GM19025 (cell line): ENCODE measurements around the gene QRICH1.

ENCODE experiments used
- ATAC-seq: cut with Tn5 transposase; IDR thresholded peaks from one replicate; pipeline ENCODE4 v1.9.1; 2021; ENCODE audit warnings: mild to moderate bottlenecking, low read depth, moderate library complexity; ENCODE audit not compliant: unreplicated experiment

Gene QRICH1, protein sequence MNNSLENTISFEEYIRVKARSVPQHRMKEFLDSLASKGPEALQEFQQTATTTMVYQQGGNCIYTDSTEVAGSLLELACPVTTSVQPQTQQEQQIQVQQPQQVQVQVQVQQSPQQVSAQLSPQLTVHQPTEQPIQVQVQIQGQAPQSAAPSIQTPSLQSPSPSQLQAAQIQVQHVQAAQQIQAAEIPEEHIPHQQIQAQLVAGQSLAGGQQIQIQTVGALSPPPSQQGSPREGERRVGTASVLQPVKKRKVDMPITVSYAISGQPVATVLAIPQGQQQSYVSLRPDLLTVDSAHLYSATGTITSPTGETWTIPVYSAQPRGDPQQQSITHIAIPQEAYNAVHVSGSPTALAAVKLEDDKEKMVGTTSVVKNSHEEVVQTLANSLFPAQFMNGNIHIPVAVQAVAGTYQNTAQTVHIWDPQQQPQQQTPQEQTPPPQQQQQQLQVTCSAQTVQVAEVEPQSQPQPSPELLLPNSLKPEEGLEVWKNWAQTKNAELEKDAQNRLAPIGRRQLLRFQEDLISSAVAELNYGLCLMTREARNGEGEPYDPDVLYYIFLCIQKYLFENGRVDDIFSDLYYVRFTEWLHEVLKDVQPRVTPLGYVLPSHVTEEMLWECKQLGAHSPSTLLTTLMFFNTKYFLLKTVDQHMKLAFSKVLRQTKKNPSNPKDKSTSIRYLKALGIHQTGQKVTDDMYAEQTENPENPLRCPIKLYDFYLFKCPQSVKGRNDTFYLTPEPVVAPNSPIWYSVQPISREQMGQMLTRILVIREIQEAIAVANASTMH

DNA sequence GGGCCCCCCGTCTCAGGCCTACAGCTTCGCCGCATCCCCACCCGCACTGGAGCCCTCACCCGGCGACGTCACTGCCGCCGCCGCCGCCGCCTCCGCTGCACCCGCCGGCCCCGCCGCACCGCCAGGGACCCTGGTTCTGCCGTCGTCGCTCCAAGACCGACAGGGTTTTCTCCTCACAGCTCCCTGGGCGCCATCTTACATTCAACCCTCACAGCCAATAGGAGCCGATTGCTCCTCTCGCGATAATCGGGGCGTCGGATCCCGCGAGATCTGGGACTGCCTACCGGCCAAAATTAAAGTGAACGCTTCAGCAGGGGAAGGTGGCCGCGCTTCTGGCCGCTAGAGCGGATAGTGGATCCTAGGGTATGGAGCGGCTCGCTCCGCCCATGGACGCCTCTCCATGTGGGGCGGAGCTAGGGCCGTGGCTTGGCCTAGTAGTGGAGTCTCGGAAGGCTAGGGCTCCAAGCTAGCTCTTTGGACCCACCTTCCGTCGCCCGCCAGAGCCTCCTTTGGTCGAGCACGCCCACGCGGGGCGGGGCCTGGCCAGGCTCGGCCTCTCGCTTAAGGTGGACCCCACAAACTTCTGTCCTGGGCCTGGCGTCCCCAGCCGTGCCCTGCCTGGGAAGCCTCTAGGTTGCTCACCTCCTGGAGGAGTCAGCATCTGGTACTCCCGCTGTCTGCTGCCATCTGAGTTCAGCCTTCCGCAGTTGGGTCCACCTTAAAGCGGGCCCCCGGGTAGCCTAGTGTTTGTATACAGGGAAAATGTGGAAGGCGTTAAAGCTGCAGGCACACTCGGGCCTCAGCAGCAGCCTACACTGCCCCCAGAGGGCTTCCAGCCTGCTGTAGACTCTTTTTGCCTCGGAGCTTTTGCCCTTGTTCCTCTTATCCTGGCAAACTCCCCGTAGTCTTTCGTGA is at the start of gene QRICH1:
TSS of gene QRICH1 (minus strand) at position 219 of the 915 bp plus-strand sequence. CDS start 17,054 bp downstream, outside the sequence.
- peak; percentile 77 for ATAC-seq

DNA sequence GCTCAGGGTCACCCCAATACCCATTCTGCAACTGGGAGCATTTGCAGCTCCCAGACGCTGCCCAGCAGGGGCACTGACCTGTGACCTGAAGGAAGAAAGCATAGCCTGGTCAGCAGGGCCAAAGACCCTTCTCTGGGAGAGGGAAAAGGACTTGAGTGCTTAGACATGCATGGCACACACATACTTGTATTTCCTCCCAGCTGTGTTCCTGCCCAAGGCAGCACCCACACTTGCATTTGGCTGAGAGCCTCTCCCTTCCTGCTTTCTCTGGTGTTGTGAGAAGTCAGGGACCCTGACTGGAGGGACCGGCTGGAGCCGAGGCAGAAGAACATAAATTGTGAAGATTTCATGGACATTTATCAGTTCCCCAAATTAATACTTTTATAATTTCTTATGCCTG is 46.2 kb upstream of the QRICH1 start:
- no peak for ATAC-seq

DNA sequence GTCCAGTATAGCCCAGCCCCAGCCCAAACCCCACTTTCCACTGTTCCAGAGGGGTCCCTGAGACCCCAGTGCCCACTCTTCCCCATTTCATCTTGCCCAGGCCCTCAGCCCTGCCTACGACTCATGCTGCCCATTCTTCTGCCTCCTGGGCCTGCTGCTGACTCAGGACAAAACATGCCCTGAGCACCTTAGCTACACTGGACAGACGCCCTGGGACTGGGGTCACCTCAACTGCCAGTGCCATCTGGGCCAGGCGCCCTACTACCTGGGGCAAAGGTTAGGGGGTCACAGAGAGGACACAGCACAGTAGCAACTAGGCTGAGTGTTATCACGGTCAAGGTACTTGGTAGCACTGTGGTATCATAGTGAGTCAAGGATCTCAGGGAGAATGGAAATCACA is 41.6 kb upstream of the QRICH1 start:
- no peak for ATAC-seq

DNA sequence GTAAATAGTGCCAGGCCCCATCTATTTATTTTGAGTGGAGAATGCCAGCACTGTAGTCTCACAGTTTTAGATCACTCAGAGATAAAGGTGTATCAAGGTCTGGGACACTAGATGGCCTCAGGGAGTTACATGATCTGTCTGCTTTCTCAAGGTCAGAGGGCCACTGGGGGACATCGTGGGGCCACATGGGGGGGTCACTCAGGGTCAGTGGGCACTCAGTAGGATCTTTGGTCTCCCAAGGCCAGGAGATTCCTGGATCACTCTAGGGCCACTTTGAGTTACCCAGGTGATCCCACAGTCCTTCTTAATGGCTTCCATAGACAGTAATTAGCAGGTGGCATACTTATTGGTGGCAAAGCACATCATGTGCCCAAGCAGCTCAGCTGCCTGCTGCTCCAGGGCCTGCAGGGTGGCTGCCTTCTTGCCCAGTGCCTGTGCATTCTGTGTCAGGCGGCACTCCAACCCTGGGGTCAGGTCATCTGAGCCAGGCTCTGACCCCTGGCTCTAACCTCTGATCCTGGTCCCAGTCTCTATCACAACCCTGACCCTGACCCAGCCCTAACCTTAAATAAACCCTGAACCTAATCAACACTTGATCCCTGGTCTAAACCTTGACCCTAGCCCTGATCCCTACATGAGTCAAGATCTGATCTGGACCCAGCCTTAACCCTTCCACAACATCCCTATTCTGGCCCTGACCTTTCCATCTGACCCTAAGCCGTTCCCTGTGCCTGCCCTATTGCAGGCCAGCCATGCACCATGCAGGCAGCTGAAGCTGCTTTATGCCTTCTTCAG is 40.8 kb upstream of the QRICH1 start:
- ATAC-seq: no peak

DNA sequence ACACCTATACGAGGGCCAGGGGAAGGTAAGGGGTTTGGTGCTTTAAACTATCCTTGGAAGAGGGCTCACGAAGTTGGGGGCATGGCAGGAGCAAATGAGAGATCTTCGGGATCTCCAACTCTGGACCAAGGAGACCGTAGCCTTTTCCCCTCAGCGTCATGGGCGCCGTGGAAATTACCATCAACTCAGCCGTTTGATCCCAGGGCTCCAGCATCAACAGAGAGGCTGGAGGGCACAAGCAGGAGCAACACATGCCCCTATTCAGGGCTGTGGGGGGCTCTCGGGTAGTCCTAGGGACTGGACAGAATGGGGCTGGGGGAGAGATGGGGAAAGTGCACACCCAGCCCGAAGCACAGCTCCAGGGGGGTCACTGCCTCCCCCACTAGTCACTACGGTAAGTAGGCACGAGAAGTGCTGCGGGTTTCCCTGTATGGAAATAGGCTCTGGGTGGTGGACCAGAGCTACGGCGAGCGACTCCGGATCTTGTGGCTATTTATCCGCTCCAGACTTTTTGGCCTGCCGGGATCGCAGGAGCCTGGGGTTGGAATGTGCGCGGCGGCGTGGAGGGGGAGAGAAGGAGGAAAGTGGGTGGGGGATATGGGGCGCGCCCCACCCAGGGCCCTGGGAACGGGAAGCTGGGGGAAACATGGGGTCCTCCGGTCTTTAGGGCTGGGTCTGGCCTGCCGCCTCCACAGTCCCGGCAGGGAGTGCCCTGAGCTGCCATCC is 39.5 kb upstream of the QRICH1 start:
- ATAC-seq: no peak

DNA sequence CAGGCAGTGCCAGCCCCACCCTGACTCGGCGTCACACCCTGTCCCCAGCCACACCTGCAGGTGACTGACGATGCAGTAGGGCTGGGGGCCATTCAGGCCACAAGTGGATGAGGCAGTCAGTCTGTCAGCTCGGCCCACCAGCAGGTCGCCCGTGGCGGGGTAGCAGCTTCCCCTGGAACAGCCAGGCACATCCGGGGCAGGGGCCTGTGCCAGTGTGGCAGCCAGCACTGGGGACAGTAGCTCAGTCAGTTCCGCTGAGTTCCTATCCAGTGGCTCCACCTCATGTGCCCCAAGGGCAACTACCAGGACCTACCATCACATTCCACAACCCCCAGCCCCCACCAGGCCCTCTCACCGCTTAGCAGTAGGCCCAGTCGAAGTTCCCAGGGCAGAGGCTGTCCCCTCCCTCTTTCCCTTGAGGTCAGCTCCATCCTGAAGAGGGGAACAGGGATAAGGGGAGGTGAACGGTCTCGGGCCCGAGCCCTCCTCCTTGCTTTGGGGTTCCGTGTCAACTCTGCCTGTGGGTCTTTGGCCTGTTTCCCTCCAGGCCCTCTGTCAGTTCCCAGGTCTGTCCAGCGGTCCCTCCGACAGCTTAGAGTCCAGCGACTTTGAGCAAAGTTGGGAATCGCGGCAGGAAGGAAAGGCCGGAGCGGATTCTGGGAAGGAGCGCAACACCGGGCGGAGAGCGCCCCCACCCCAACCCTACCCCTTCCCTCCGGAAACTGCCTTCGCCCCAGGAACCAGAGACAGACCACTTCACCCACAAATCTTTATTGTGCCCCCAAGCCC is 38.8 kb upstream of the QRICH1 start, which contains the start of gene LAMB2:
TSS of gene LAMB2 (minus strand) at position 614 of the 789 bp plus-strand sequence. CDS start at position 431, 183 bp downstream.
- ATAC-seq: no peak

DNA sequence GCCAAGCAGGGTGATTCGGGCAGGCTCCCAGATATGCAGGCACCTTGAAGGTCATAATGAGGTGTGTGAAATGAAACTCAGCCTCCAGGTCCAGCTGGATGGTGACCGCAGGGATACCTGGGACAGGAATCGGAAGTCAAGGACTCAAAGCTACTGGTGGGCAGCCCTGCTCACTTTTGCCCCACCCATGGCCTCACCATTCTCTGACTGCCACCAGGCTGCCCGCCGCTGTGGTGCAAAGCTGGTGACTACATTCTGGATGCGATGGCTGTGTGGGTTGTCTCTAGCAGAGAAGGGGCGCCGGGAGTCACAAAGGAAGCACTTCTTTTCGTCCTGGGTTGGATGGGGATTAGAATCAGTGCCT is 38.2 kb upstream of the QRICH1 start:
- no peak for ATAC-seq

DNA sequence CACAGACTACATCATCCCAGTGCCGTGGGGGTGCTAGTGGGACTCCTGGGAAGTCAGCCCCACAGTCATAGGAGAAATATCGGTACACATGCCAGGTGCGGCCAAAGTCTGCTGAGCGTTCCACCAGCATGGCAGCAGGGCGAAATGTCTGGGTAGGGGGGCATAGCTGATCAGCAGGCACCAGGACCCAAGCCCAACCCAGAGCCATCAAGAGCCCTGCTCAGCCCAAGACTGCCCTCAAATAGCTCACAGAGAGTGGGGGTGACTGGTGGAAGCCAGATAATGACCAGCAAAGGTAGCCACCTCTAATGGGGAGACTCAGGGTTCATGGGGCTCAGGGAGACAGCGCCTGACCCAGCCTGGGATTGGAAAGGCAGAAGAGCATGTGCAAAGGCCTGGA is 37.7 kb upstream of the QRICH1 start:
- no peak for ATAC-seq

DNA sequence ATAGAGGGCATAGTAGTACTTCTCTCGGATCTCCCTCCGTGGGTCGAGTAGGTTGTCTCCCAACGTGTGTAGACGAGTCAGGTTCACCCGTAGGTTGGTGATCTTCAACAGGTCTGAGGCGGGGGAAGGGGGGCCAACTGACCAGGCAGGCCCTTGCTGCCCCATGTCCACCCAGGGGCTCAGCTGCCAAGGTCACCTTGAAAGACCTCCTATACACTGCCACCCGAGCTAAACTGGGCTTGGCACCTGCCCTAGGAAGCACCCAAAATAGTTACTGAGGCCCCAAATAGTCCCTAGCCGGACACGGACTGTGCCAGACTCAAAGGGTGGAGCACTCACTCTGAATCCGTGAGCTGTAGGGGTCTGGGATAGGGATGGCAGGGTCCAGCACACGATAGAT is 37.2 kb upstream of the QRICH1 start:
- no peak for ATAC-seq

DNA sequence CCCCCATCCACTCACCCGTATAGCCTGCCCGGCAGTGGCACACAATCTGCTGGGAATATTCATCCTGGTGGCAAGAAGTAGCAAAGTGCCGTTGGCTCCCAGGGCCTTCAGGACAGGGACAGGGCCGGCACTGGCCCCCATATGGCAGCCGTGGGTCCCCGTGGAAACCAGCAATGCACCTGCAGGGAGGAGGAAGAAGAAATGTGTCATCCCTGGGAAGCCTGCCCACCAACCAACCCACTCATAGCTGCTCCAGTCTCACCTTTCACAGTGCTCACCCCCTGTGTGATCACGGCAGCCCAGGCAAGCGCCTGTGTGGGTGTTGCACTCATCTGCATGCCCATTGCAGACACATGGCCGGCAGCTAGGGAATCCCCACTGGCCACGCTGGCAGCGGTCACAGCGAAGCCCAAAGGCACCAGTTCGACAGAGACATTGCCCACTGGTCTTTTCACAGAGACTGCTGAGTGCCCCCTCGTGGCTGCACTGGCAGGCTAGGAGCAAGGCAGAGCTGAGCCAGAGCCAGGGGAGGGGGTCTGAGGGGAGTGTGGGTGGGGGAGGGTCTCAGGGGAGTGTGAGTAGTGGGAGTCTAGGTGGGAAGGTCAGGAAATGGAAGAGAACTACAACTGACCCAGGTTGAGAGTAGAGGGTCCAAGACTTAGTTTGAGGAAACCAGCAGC is 31.3 kb upstream of the QRICH1 start:
- ATAC-seq: no peak

DNA sequence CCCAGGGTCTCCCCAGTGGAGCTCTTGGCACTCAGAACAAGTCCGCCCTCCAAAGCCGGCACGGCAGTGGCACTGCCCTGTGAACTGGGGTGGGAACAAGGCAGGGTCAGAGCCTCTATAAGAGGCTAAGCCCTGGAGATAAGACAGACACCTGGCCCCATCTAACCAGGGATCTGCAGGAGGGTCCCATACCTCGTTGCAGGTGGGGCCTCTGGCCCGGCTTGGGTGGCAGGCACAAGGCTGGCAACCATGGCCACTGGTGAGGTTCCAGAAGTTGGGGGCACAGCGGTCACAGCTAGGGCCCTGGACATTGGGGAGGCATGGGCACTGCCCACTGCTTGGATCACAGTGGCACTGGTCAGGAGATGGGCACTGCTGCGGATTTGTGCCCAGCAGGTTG is 30.3 kb upstream of the QRICH1 start:
- no peak for ATAC-seq

DNA sequence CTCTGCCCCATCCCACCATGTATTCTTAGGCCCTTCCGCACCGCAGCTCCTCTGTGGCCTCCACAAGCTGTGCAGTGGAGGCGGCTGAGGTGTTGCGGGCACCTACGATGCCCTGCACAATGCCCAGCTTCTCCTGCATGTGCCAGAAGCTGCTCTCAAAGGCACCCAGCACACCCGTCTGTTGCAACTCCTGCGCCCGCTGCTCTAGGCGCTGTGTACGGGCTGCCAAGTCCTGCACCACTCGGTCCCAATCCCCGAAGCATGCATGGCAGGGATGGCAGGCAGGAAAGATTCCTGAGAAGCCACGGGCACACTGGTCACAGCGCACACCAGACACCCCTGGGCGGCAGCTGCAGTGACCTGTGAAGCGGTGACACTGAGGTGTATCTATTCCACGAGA is 29.8 kb upstream of the QRICH1 start:
- ATAC-seq: no peak

DNA sequence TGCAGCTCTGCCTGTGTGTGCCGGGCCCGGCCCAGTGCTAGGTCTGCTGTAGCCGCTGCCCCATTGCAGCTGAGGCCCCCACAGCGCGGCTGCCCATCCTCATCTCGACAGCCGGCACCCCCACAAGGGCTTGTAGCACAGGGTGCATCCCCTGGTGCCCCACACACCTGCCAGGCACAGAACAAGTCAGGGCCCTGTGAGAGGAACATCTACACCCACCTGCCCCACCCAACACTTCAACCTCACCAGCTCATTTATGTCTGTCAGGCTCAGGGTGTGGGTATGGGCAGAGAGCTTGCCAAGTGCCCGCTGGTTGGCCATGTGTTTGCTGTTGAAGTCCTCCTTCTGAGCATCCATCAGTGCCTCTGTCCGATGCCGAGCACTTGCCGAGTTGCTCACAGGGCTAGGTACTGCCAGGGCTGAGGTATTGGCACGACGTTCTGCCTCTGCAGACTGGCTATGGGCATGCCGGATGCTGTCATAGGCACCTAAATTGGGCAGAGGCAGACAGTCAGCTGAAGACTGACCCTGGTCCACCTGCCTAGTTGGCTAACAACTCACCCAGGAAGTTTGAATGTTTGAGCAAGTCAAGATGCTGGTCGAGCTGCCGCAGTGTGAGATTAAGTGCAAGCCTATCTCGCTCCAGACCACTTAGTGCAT is 29.1 kb upstream of the QRICH1 start:
- ATAC-seq: no peak

DNA sequence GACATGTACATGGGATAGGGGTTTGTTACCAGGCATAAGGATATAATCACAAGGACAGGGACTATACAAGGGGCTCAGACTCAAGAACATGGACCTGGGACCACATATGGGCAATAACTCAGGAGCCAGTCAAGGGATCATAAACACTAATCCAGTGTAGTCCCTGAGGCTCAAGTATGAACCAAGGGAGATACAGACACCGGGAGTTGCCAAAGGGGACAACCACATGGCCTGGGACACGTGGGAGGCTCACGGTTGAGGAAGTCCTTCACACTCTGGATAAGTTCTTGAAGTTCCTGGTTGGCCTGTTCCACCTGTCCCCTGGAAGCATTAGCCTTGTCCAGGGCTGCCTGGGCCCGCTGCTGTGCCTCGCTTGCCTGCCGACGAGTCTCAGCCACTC is 28.6 kb upstream of the QRICH1 start:
- no peak for ATAC-seq

DNA sequence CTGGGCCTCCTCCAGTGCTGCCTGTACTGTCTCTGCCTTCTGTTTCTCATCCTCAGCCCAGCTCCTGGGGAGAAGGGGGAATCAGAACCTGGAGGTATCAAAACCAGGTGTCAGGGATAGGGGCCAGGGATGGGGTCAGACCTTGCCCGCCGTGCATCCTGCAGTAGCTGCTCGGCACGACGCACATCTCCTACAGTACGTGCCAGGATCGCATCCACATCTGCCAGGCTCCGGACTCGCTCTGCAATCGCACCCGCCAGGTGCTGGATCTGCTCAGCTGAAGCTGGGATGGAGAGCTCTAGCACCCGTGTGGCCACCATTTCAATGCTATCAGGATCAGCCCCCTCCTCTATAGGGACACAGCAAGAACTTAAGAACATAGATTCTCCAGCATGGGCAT is 28.2 kb upstream of the QRICH1 start:
- no peak for ATAC-seq

DNA sequence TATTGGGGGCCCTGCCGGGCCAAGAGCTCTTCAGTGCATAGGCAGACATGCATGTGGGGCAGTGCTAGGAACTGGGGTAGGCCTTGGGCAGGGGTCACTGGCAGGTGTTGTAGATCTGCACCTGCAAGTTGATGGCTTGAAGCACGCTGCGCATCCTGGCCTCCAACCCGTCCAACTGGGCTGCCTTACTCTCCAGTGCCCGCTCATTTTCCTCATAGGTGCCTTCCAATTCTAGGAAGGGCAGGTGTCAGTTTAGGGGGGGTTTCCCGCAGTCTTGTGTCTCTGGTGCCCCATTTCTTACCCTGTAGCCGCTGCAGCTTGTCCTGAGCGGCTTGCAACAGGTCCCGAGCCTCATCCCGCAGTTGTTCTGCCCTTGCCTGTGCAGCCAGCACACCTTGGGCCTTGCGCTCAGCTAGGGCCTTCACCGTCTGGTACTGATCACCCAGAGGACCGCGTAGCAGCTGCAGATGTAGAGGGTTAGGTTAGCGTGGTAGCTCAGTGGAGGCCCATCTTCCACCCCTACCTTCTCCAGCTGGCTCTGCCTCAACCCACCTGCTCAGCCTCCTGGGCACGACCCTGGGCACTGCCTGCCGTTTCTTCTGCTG is 27.4 kb upstream of the QRICH1 start:
- no peak for ATAC-seq
